Caco-2 (cell line): Measurements from ENCODE around the gene ZNF91. TPM values are rescaled to one million over a fixed set of nuclear protein-coding genes. Genes with fewer than 3 reads are reported as not detected.

Source experiments
- BruUV-seq: library from RNA; stranded (reverse); fragments of 400-500 nt; replicated peaks from 2 replicates; lab custom pipeline; 2021; lab: Mats Ljungman, UMichigan
- CTCF ChIA-PET: fragments of 300-600 bp; sonication (Branson Sonifier 250); formaldehyde crosslinking; loops from one replicate; lab custom pipeline; 2022; ENCODE audit warnings: antibody characterized with exemption; lab: Charles Lee
- POLR2A ChIA-PET: fragments of 300-600 bp; sonication (Branson Sonifier 250); formaldehyde crosslinking; loops from one replicate; lab custom pipeline; 2022; ENCODE audit warnings: antibody characterized with exemption; lab: Charles Lee
- DNase-seq, 2 experiments: peaks; one replicate each; pipeline versions ENCODE4 v3.0.0 to v3.0.0-alpha.2; 2020 to 2022
- H3K27me3 ChIP-seq: replicated peaks from 2 replicates; pipeline ENCODE4 v1.6.0; 2011; ENCODE audit warnings: low read length; ENCODE audit not compliant: control insufficient read depth, insufficient read depth
- H3K36me3 ChIP-seq: 2 replicates; pipeline ENCODE4 v1.5.1; 2011; ENCODE audit warnings: low read length; ENCODE audit not compliant: control insufficient read depth, insufficient read depth
- H3K4me1 ChIP-seq: fragments of 250-450 bp; sonication (Bioruptor Pico); 2 replicates; pipeline ENCODE4 v1.5.1; 2020; ENCODE audit warnings: mild to moderate bottlenecking
- H3K4me3 ChIP-seq: 2 replicates; pipeline ENCODE4 v1.5.1; 2011; ENCODE audit warnings: low read depth, mild to moderate bottlenecking, control low read depth, low read length
- H3K9me3 ChIP-seq: fragments of 250-450 bp; sonication (Bioruptor Pico); 2 replicates; pipeline ENCODE4 v1.5.1; 2020; ENCODE audit warnings: mild to moderate bottlenecking, moderate library complexity
- H3K27ac Mint-ChIP-seq: one replicate; pipeline ENCODE4 v1.8.0; 2022; ENCODE audit warnings: mixed read lengths; ENCODE audit not compliant: unreplicated experiment
- H3K27me3 Mint-ChIP-seq: one replicate; pipeline ENCODE4 v1.8.0; 2022; ENCODE audit warnings: mixed read lengths; ENCODE audit not compliant: insufficient read depth, unreplicated experiment
- H3K36me3 Mint-ChIP-seq: one replicate; pipeline ENCODE4 v1.8.0; 2022; ENCODE audit warnings: mild to moderate bottlenecking, mixed read lengths; ENCODE audit not compliant: insufficient read depth, unreplicated experiment
- H3K4me1 Mint-ChIP-seq: one replicate; pipeline ENCODE4 v1.8.0; 2022; ENCODE audit warnings: low read depth, mixed read lengths; ENCODE audit not compliant: unreplicated experiment
- H3K4me3 Mint-ChIP-seq: one replicate; pipeline ENCODE4 v1.8.0; 2022; ENCODE audit warnings: mild to moderate bottlenecking, moderate library complexity, mixed read lengths; ENCODE audit not compliant: unreplicated experiment
- H3K9me3 Mint-ChIP-seq: one replicate; pipeline ENCODE4 v1.8.0; 2022; ENCODE audit warnings: mixed read lengths; ENCODE audit not compliant: unreplicated experiment
- CTCF ChIP-seq, 2 experiments: fragments of 200-600 bp in 1 of 2; IDR thresholded peaks; 1 replicate in 1 of 2; 2 replicates in 1 of 2; pipeline versions ENCODE4 v1.5.1 to v1.8.0; 2011 to 2022; ENCODE audit warnings: antibody characterized with exemption in 1 of 2, control low read depth in 1 of 2, inconsistent platforms in 1 of 2, low read depth in 1 of 2, low read length in 1 of 2, mild to moderate bottlenecking in 1 of 2, moderate library complexity in 1 of 2; ENCODE audit not compliant: insufficient read depth in 1 of 2, severe bottlenecking in 1 of 2, unreplicated experiment in 1 of 2
- intact Hi-C: fragments of 100-400 bp; cut with micrococcal nuclease; formaldehyde crosslinking; loops from one replicate; pipeline ENCODE4 v1.10.0; 2022; ENCODE audit not compliant: unreplicated experiment
- total RNA-seq: library from RNA; stranded (reverse); gene quantifications from 2 replicates; pipeline ENCODE4 v1.2.3, GENCODE V29; 2022

Gene ZNF91
- total RNA-seq, 1 experiment from 2014 or later: 23.7 TPM

- Histone ChIP-seq H3K4me1 (peaks cover 12% of the 10 kb centered on the region), H3K36me3 (no peaks in the 10 kb centered on the region), H3K9me3 (peaks cover 4% of the 10 kb centered on the region; the same call in 1 of the 2 replicates), H3K4me3 (no peak overlapping the region), H3K27me3 (no peaks in the 10 kb centered on the region)
- Mint-ChIP-seq H3K4me1 (peaks cover 7% of the 10 kb centered on the region), H3K9me3 (peaks cover 9% of the 10 kb centered on the region), H3K4me3 (no peak overlapping the region), H3K27ac (no peak overlapping the region), H3K36me3 (no peaks in the 10 kb centered on the region), H3K27me3 (no peaks in the 10 kb centered on the region)
- BruUV-seq: no TSS peak
- no peak for DNase-seq
- POLR2A ChIA-PET: no interaction called here
- CTCF ChIA-PET: no interaction called here
- no peak for TF ChIP-seq CTCF (IDR thresholded peaks at IDR 0.05; ENCODE audit: insufficient read depth in 1 of 2, low read depth in 1 of 2, low read length in 1 of 2, severe bottlenecking in 1 of 2, unreplicated experiment in 1 of 2)
- intact Hi-C loops: no loop called here
These were observed 10.8 kb upstream of the ZNF91 start for GRCh38 chr19:23406091-23406490.

DNA sequence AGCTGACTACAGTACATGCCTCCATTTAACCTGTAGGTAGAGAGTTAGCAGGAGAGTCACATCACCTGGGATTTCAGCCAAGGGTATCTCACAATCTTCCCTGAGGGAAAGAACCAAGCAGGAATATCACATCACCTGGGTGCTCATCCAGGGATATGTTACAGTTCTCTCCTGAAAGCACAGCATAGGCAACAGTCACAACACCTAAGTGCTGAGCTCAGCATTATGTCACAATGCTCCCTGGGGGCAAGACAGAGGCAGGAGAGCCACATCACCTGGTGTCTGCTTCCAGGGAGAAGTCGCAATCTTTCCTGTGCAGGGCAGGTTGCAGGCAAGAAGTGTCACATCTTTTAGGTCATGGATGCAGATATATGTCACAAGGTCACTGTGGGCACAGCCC is 9.4 kb upstream of the ZNF91 start:
- BruUV-seq: no TSS peak
- CTCF ChIA-PET: no interaction called here
- H3K4me3 Mint-ChIP-seq: no peak overlapping the region
- no peak for TF ChIP-seq CTCF (IDR thresholded peaks at IDR 0.05; ENCODE audit: insufficient read depth in 1 of 2, low read depth in 1 of 2, low read length in 1 of 2, severe bottlenecking in 1 of 2, unreplicated experiment in 1 of 2)
- no peak for DNase-seq
- H3K9me3 ChIP-seq: peaks cover 4% of the 10 kb centered on the region; the same call in 1 of the 2 replicates
- intact Hi-C loops: loop anchor here (5.0 kb wide), 1 partner anchor 33 kb away; no protein-coding TSS in a partner anchor
- peaks cover 9% of the 10 kb centered on the region for H3K9me3 Mint-ChIP-seq
- peaks cover under 1% of the 10 kb centered on the region for H3K4me1 Mint-ChIP-seq
- H3K27me3 ChIP-seq: no peaks in the 10 kb centered on the region
- no peaks in the 10 kb centered on the region for H3K36me3 ChIP-seq
- POLR2A ChIA-PET: no interaction called here
- peaks cover 12% of the 10 kb centered on the region for H3K4me1 ChIP-seq
- no peak overlapping the region for H3K4me3 ChIP-seq
- H3K27me3 Mint-ChIP-seq: no peaks in the 10 kb centered on the region
- no peak overlapping the region for H3K27ac Mint-ChIP-seq
- no peaks in the 10 kb centered on the region for H3K36me3 Mint-ChIP-seq

DNA sequence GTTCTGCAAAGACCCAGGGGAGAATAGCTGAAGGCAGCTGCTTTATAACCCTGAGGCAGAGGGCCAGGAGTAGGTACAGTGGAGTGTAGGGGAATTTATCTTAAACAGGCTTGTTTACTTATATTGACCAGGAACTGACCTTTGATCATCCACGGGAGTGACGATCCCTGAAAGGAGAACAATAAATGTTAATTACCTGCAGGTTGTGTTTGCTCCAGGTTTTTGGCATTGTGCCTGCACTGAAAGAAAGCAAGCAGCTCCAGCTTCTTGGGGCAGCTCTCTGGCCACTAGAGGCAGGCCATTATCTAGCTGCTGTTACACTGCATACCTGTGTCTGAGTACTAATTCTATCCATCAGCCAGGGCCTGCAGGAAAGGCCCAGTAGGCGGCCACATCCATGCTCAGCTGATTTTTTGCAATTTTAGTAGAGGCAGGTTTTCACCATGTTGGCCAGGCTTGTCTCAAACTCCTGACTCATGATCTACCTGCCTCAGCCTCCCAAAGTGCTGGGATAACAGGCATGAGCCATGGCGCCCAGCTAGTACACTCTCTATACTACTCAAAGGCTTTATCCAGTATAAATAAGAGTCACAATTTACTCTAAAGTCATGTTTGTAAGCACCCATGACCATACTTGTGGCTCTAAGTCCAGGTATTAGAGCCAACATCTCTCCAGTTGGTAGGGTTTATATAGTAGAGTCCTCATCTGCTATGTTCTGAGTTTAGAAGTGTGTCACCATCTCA is 8.5 kb upstream of the ZNF91 start:
- DNase-seq: peak; percentile 48 to 77
- Mint-ChIP-seq H3K27ac (no peak overlapping the region), H3K27me3 (no peaks in the 10 kb centered on the region), H3K9me3 (peaks cover 5% of the 10 kb centered on the region), H3K4me3 (no peak overlapping the region), H3K36me3 (no peaks in the 10 kb centered on the region), H3K4me1 (no peaks in the 10 kb centered on the region)
- intact Hi-C loops: loop anchor here (5.0 kb wide), 1 partner anchor 34 kb away; no protein-coding TSS in a partner anchor
- ChIA-PET POLR2A (no interaction called here), CTCF (no interaction called here)
- Histone ChIP-seq H3K4me1 (peaks cover 12% of the 10 kb centered on the region), H3K36me3 (no peaks in the 10 kb centered on the region), H3K9me3 (peaks cover 4% of the 10 kb centered on the region; the same call in 1 of the 2 replicates), H3K27me3 (no peaks in the 10 kb centered on the region), H3K4me3 (no peak overlapping the region)
- TF ChIP-seq CTCF (IDR thresholded peaks at IDR 0.05; ENCODE audit: insufficient read depth in 1 of 2, low read depth in 1 of 2, low read length in 1 of 2, severe bottlenecking in 1 of 2, unreplicated experiment in 1 of 2): peak in 1 of 2 experiments; percentile 9
- BruUV-seq: no TSS peak
